Measurements from ENCODE around the gene KMO.

The KMO gene

DNA sequence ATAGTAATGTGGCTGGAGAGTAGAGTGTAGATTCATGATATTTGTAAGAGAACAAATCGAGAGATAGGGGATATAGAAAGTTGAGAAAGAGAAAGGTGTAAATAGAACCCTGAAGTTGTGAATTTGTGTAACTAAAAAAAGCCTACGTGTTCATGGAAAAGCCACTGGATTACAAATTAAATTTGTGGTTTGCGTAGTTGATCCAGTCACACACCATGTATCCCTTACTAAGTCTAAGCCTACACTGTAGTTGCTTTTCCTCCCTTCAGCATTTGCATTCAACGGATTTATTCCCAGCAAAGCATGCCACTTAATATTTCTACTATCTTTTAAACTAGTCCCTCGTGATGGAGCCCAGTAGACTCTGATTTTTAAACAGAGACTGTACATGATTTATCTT, 24.9 kb downstream of the KMO start:
- H3K36me3 ChIP-seq (ENCODE audit: control insufficient read depth, low read length) = peaks cover 31% of the 10 kb centered on the region
- no peak overlapping the region for H3K4me2 ChIP-seq (ENCODE audit: low read length)
- H4K20me1 ChIP-seq (ENCODE audit: control insufficient read depth, insufficient read depth, low read depth, low read length) = no peaks in the 10 kb centered on the region
- 0 out of 2 replicates have a peak, but pooled peaks cover 2% of the 10 kb centered on the region for H3F3A ChIP-seq (ENCODE audit: control insufficient read depth, insufficient read depth)
- no peak overlapping the region for H3K27ac ChIP-seq (ENCODE audit: low read depth, low read length)
- H3K9me2 ChIP-seq (replicated peaks; ENCODE audit: control insufficient read depth, low read length) = no peaks in the 10 kb centered on the region
- no peaks in the 10 kb centered on the region for H3K9me3 ChIP-seq (ENCODE audit: control insufficient read depth, insufficient read depth, low read length)
- H3K79me2 ChIP-seq (ENCODE audit: control insufficient read depth, low read length) = no peaks in the 10 kb centered on the region
- no peak overlapping the region for H3K4me3 ChIP-seq (ENCODE audit: low read length)
- peaks cover 23% of the 10 kb centered on the region for H3K4me1 ChIP-seq (ENCODE audit: control insufficient read depth, low read length)
- H3K27me3 ChIP-seq (ENCODE audit: control insufficient read depth, low read length) = no peaks in the 10 kb centered on the region
- no peak for TF ChIP-seq EZH2phosphoT487 (IDR thresholded peaks at IDR 0.05; ENCODE audit: borderline replicate concordance, low read length)
- TF ChIP-seq, protein P1, sequence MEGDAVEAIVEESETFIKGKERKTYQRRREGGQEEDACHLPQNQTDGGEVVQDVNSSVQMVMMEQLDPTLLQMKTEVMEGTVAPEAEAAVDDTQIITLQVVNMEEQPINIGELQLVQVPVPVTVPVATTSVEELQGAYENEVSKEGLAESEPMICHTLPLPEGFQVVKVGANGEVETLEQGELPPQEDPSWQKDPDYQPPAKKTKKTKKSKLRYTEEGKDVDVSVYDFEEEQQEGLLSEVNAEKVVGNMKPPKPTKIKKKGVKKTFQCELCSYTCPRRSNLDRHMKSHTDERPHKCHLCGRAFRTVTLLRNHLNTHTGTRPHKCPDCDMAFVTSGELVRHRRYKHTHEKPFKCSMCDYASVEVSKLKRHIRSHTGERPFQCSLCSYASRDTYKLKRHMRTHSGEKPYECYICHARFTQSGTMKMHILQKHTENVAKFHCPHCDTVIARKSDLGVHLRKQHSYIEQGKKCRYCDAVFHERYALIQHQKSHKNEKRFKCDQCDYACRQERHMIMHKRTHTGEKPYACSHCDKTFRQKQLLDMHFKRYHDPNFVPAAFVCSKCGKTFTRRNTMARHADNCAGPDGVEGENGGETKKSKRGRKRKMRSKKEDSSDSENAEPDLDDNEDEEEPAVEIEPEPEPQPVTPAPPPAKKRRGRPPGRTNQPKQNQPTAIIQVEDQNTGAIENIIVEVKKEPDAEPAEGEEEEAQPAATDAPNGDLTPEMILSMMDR (IDR thresholded peaks at IDR 0.05; ENCODE audit: low read depth, low read length, poor library complexity, severe bottlenecking) = no peak

DNA sequence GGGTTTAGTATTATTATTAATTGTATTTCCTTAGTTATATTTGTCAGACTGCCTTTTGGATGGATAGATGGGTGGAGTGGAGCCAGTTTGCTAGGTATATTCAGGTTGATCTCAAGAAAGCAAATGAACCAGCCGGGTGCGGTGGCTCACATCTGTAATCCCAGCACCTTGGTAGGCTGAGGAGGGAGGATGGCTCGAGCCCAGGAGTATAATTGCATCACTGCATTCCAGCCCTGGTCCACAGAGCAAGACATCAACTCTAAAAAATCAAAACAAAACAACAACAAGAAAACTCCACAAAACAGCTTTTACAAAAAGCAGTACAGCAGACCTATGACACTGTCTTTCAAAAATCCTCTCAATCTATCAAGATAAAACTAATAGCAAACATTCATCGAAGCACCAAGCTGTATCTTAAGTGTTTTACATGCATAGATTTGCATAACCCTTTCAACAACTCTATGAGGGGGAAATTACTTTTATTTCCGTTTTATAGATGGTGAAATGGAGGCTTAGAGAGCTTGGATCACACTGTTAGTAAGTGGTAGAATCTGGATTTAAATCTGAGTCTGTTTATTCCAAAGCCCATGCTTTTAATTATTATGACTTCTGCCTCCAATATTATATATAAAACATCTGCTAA, 25.5 kb downstream of the KMO start:
- peaks cover 32% of the 10 kb centered on the region for H3K36me3 ChIP-seq (ENCODE audit: control insufficient read depth, low read length)
- no peak overlapping the region for H3K4me2 ChIP-seq (ENCODE audit: low read length)
- H4K20me1 ChIP-seq (ENCODE audit: control insufficient read depth, insufficient read depth, low read depth, low read length) = no peaks in the 10 kb centered on the region
- 0 out of 2 replicates have a peak, but pooled peaks cover 2% of the 10 kb centered on the region for H3F3A ChIP-seq (ENCODE audit: control insufficient read depth, insufficient read depth)
- H3K27ac ChIP-seq (ENCODE audit: low read depth, low read length) = no peak overlapping the region
- TF ChIP-seq, protein P1 (IDR thresholded peaks at IDR 0.05; ENCODE audit: low read depth, low read length, poor library complexity, severe bottlenecking) = no peak
- H3K79me2 ChIP-seq (ENCODE audit: control insufficient read depth, low read length) = no peaks in the 10 kb centered on the region
- no peaks in the 10 kb centered on the region for H3K9me3 ChIP-seq (ENCODE audit: control insufficient read depth, insufficient read depth, low read length)
- peaks cover 17% of the 10 kb centered on the region for H3K4me1 ChIP-seq (ENCODE audit: control insufficient read depth, low read length)
- H3K4me3 ChIP-seq (ENCODE audit: low read length) = no peak overlapping the region
- H3K27me3 ChIP-seq (ENCODE audit: control insufficient read depth, low read length) = no peaks in the 10 kb centered on the region
- no peaks in the 10 kb centered on the region for H3K9me2 ChIP-seq (replicated peaks; ENCODE audit: control insufficient read depth, low read length)

DNA sequence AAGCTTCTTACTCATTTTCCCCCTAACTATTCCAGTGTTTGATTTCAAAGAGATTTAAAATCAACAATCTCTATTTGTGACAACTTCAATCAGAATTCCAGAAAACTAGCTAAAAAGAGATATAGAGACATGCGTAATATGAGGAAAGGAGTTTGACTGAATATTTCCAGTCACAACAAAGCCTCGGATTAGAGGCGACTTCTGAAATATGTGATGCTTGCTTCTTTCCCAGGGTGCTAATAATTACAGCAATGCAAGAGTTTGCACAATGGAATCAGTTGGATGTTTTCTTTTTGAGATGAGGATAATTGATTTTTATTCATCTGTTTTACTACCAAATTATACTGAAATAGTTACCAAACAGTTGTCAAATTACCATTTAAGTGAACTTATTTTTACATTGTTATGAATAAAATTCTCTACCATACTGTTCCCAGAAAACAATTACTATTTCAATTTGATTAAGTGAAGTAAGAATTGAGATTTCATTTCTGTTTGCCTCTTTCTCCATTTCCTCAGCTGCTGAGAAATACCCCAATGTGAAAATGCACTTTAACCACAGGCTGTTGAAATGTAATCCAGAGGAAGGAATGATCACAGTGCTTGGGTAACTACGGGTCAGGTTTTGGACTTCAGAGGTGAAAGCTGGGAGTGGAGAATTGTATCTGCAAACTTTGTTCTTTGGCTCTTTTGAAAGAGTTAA, 28.1 kb downstream of the KMO start:
- no peaks in the 10 kb centered on the region for H4K20me1 ChIP-seq (ENCODE audit: control insufficient read depth, insufficient read depth, low read depth, low read length)

More for the DNA sequence above, 28.1 kb downstream of the KMO start:
- H3K27ac ChIP-seq (ENCODE audit: low read depth, low read length) = no peak overlapping the region
- H3K4me1 ChIP-seq (ENCODE audit: control insufficient read depth, low read length) = peaks cover 5% of the 10 kb centered on the region
- H3K9me3 ChIP-seq (ENCODE audit: control insufficient read depth, insufficient read depth, low read length) = no peaks in the 10 kb centered on the region
- H3K4me2 ChIP-seq (ENCODE audit: low read length) = no peak overlapping the region
- H3K27me3 ChIP-seq (ENCODE audit: control insufficient read depth, low read length) = no peaks in the 10 kb centered on the region
- H3F3A ChIP-seq (ENCODE audit: control insufficient read depth, insufficient read depth) = no peaks in the 10 kb centered on the region
- H3K4me3 ChIP-seq (ENCODE audit: low read length) = no peak overlapping the region
- H3K79me2 ChIP-seq (ENCODE audit: control insufficient read depth, low read length) = no peaks in the 10 kb centered on the region
- TF ChIP-seq, protein P1 (IDR thresholded peaks at IDR 0.05; ENCODE audit: low read depth, low read length, poor library complexity, severe bottlenecking) = no peak
- TF ChIP-seq EZH2phosphoT487 (IDR thresholded peaks at IDR 0.05; ENCODE audit: borderline replicate concordance, low read length) = no peak
- peaks cover 25% of the 10 kb centered on the region for H3K36me3 ChIP-seq (ENCODE audit: control insufficient read depth, low read length)
- H3K9me2 ChIP-seq (replicated peaks; ENCODE audit: control insufficient read depth, low read length) = no peaks in the 10 kb centered on the region
